GM18909 (cell line): ENCODE measurements around the gene RGCC.

Experiments used
- ATAC-seq: cut with Tn5 transposase; IDR thresholded peaks from one replicate; pipeline ENCODE4 v1.9.1; 2021; ENCODE audit warnings: mild to moderate bottlenecking; ENCODE audit not compliant: unreplicated experiment, poor library complexity

RGCC gene

DNA sequence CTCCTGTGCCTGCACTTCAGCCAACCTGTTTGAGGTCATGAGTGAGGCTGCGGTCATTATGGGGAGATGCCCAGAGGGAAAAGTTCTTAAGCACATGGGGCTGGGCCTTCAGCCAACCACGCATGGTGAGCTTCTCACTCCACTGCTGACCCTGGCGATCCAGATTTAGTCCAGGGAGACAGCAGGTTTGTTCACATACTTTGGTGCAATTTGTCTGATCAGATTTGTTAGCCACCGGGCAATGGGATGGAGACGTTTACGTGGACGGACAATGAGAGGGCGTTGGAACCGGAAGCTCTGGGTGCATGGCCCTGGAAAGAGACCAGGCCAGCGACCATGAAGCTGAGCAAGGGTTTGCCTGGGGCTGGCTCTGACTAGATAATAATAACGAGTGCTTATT lies 56.2 kb downstream of the RGCC start:
- ATAC-seq, result no peak

DNA sequence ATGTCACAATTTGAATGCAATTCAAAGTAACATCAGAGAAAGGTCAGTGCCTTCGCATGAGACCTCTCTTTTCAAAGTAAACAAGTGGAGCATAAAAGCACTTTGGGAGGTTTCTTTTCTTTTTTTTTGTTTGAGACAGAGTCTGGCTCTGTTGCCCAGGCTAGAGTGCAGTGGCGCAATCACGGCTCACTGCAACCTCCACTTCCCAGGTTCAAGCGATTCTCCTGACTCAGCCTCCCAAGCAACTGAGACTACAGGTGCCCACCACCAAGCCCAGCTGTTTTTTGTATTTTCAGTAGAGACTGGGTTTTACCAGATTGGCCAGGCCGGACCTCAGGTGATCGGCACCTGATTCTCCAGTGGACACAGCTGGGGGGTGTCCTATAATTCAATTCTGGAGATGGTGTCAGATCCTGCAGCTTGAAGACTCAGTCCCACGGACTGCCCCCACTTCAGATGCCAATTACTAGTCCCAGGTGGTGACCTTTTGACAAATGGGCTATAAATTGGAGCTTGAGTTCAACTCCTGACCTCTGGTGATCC lies 57.6 kb downstream of the RGCC start:
- no peak for ATAC-seq

GRCh38 chr13:41515491-41516139 lies 58.3 kb downstream of the RGCC start:
- no peak for ATAC-seq

DNA sequence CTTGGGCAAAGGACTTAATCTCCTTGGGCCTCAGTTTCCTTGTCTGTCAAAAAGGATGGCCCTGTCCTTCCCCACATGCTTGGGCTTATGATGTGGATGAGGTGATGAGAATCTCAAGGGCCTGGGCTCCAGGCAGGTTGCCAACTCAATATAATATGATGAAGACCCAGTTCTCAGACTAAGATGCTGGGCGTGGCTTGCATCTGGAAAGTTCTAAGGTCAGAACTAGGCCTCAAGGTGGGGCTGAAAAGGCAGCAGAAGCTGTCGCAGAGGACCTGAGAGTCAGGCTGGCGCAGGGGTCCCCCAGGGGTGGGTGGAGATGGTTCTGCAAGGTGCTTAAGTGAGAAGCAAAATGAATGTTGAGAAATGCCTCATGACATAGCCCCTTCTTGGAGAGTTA lies 58.8 kb downstream of the RGCC start:
- no peak for ATAC-seq

- ATAC-seq, result no peak
Observed at GRCh38 chr13:41516760-41517159, 59.4 kb downstream of the RGCC start.

- no peak for ATAC-seq
Observed at GRCh38 chr13:41520016-41520659, 62.8 kb downstream of the RGCC start.
